GM10266 (cell line): ENCODE measurements around the gene REEP3.

Experiments used
- DNase-seq: peaks from one replicate; pipeline ENCODE4 v3.0.0; 2012; ENCODE audit errors: extremely low spot score
- TF ChIP-seq, protein P1 (sequence below): IDR thresholded peaks from 2 replicates; pipeline ENCODE4 v1.5.1; 2012; ENCODE audit warnings: mild to moderate bottlenecking, low read depth; ENCODE audit not compliant: control insufficient read depth, insufficient read depth; ENCODE audit errors: missing control alignments

REEP3 gene

DNA sequence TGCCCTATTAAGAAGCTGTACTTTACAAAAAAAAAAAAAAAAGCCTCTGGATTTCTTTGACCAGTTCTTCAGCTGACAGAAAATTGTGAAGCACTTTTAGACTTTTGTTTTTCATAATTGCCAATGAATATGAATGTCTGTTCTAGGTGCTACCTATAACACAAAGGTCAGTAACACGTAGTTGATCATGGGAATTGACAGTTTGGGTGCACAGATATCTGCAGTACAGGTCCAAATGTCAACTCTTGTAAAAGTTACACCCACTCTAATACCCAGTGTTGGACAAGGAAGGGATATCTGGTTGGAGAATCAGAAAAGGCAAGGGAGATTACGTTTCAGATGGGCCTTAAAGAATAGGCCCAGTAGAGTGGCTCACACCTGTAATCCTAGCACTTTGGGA lies 1.8 kb downstream of the REEP3 start:
- DNase-seq: no peak
- TF ChIP-seq, protein P1, sequence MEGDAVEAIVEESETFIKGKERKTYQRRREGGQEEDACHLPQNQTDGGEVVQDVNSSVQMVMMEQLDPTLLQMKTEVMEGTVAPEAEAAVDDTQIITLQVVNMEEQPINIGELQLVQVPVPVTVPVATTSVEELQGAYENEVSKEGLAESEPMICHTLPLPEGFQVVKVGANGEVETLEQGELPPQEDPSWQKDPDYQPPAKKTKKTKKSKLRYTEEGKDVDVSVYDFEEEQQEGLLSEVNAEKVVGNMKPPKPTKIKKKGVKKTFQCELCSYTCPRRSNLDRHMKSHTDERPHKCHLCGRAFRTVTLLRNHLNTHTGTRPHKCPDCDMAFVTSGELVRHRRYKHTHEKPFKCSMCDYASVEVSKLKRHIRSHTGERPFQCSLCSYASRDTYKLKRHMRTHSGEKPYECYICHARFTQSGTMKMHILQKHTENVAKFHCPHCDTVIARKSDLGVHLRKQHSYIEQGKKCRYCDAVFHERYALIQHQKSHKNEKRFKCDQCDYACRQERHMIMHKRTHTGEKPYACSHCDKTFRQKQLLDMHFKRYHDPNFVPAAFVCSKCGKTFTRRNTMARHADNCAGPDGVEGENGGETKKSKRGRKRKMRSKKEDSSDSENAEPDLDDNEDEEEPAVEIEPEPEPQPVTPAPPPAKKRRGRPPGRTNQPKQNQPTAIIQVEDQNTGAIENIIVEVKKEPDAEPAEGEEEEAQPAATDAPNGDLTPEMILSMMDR: no peak

DNA sequence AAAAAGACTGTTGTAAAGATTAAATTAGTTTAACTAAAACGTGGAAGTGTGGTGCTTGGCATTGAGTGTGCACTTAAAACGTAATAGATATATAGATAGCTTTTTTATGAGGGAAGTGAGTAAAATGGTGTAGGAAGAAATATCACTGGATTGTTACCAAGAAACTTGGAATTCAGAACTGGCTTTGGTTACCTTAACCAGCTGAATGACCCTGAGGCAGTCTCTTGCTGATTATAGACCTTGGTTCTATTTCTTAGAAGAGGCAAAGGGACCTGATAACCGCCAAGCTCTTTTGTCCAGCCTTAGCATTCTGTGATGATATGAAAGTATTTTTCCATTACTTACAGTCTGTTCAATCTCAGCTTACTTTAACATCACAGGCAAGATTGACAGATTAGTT lies 3.8 kb downstream of the REEP3 start:
- TF ChIP-seq, protein P1: no peak

DNA sequence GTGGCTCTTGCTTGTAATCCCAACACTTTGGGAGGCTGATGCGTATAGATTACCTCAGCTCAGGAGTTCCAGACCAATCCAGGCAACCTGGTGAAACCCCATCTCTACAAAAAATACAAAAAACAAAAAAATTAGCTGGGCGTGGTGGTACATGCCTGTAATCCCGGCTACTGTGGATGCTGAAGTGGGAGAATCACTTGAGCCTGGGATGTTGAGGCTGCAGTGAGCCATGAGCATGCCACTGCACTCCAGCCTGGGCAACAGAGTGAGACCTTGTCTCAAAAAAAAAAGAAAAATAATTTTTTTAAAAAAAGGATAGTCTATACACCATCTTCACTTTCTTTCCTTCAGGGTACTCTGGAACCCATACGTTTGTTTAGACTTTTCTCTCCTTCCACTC lies 6.2 kb downstream of the REEP3 start:
- DNase-seq: no peak
- TF ChIP-seq, protein P1: no peak

More for the DNA sequence above, 3.8 kb downstream of the REEP3 start:
- DNase-seq: no peak

GRCh38 chr10:63528084-63528744 lies 7.0 kb downstream of the REEP3 start:
- no peak for DNase-seq
- TF ChIP-seq, protein P1: no peak

- DNase-seq: no peak
- TF ChIP-seq, protein P1: no peak
Observed at GRCh38 chr10:63530409-63530808, 9.2 kb downstream of the REEP3 start.

DNA sequence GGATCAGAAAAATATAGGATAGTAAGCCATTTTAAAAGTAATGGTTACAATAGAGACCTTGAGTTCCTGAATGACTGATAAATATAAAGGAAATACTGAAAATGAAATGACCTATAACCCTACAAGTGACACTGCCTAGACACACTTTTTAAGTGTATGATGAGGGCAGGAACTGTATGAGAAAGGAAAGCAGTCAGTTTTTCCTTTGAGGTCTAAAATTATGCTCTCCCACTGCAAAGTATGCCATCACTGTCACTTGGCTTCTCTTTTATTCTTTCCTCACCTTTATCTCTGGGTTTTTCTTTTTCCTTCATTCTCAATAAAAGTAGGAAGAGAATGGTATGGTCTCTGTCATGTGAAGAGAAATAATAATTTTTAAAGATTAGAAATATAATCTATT lies 13.5 kb downstream of the REEP3 start:
- no peak for DNase-seq
- TF ChIP-seq, protein P1: no peak

DNA sequence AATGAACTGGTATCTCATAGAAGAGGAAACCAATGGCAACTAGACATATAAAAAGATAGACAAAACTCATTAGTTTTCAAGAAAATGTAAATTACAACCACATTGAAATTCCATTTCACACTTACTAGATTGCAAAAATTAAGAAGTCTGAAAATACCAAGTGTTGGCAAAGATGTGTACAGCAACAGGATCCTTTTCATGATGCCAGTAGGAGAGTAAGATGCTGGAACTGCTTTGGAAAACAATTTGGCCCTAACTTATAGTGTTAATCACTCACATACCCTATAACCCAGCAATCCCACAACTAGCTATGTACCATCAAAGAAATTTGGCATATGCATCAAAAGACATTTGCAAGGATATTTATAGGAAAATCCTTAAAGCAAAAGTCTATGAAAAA lies 15.5 kb downstream of the REEP3 start:
- TF ChIP-seq, protein P1: no peak
- no peak for DNase-seq
